ENCODE measurements around the gene CPA1. TPM values are rescaled to one million over a fixed set of nuclear protein-coding genes. Genes with fewer than 3 reads are reported as not detected.
A peak's percentile ranks its signal among the peaks of the same experiment; 100 is the strongest.

Gene CPA1
- total and polyA plus RNA-seq, 2 of the 4 experiments (the other 2 are of a cell fraction) = not detected

- no peak overlapping the region for H3K4ac ChIP-seq (ENCODE audit: low read depth, low read length)
- no peak overlapping the region for H2AK5ac ChIP-seq (ENCODE audit: low read depth, low read length)
- H3K4me1 ChIP-seq (ENCODE audit: control insufficient read depth, insufficient read depth, low read length) = peaks cover 11% of the 10 kb centered on the region
- ATAC-seq (ENCODE audit: low read depth) (no peak), DNase-seq (no peak)
- H3K4me2 ChIP-seq (ENCODE audit: low read depth, low read length) = no peak overlapping the region
- H3K18ac ChIP-seq (ENCODE audit: low read depth, low read length) = 0 out of 2 replicates have a peak overlapping the region, but pooled peaks have one; percentile 41
- WGBS, 2 experiments (ENCODE audit: extremely low coverage in 2 of 2, insufficient read length in 1 of 2) = 93% methylated on average over 5 of the region's 8 CpGs; no CpG with 5 or more reads in 1 of the 2 experiments
- H2BK20ac ChIP-seq (ENCODE audit: low read depth, low read length) = 0 out of 2 replicates have a peak overlapping the region, but pooled peaks have one; percentile 70
- H4K8ac ChIP-seq (ENCODE audit: low read depth in 2 of 2, low read length in 2 of 2) = no peak overlapping the region
- no peak overlapping the region; the same call in 1 of the 2 replicates for H4K91ac ChIP-seq (ENCODE audit: insufficient read depth, low read depth, low read length)
- no peak overlapping the region for H2AFZ ChIP-seq (replicated peaks; ENCODE audit: low read length, poor library complexity)
- H2BK15ac ChIP-seq (ENCODE audit: low read depth, low read length) = no peak overlapping the region; the same call in 2 of the 3 replicates
- BruUV-seq (replicated peaks) = no TSS peak
- no peaks in the 10 kb centered on the region for H3K9me3 ChIP-seq (ENCODE audit: control insufficient read depth, insufficient read depth, low read length)
- no peak overlapping the region for H3K56ac ChIP-seq (ENCODE audit: extremely low read depth, insufficient read depth, low read length)
- H3K9me1 ChIP-seq (ENCODE audit: insufficient read depth, low read length) = peaks cover 11% of the 10 kb centered on the region
- CTCF ChIA-PET = no interaction called here
- dilution Hi-C loops (cut with HindIII; ENCODE audit: low sequenced_read_pairs, unreplicated experiment) = no loop called here
- in situ Hi-C loops (cut with MboI; ENCODE audit: low sequenced_read_pairs) = no loop called here
- H4K20me1 ChIP-seq (ENCODE audit: insufficient read depth, low read length) = no peaks in the 10 kb centered on the region
- H2AK9ac ChIP-seq (replicated peaks; ENCODE audit: low read depth, low read length, poor library complexity) = no peak overlapping the region
- no peak overlapping the region for H3K9ac ChIP-seq (ENCODE audit: low read depth, low read length)
- intact Hi-C loops (cut with micrococcal nuclease) = loop anchor here (10.0 kb wide), 1 partner anchor 324 kb away; the partner anchor contains the start of gene KLHDC10
- no peak overlapping the region for H3K4me3 ChIP-seq (ENCODE audit: insufficient read depth, low read depth, low read length)
- no peak overlapping the region for H3K23ac ChIP-seq (ENCODE audit: low read depth, low read length)
- no peak overlapping the region for H2BK120ac ChIP-seq (ENCODE audit: low read depth, low read length)
- no peak overlapping the region for H3K27ac ChIP-seq (ENCODE audit: insufficient read depth, low read length)
- no peak overlapping the region for H3K14ac ChIP-seq (replicated peaks; ENCODE audit: low read depth, low read length)
- POLR2A ChIA-PET (ENCODE audit: unreplicated experiment) = no interaction called here
- H3K79me1 ChIP-seq (ENCODE audit: low read depth in 1 of 2, low read length in 2 of 2) = no peaks in the 10 kb centered on the region
- H2BK5ac ChIP-seq (ENCODE audit: low read depth, low read length, poor library complexity, severe bottlenecking) = no peak overlapping the region
- peaks cover 11% of the 10 kb centered on the region for H3K36me3 ChIP-seq (ENCODE audit: control insufficient read depth, insufficient read depth, low read length)
- no peak for TF ChIP-seq MAFK (IDR thresholded peaks at IDR 0.05; ENCODE audit: low read depth, low read length)
- no peak for TF ChIP-seq ELK1 (IDR thresholded peaks at IDR 0.05; ENCODE audit: borderline replicate concordance, low read depth, low read length)
- no peak for TF ChIP-seq RCOR1 (IDR thresholded peaks at IDR 0.05; ENCODE audit: insufficient replicate concordance, low read length)
- no peak for TF ChIP-seq NFE2L2 (IDR thresholded peaks at IDR 0.05; ENCODE audit: low read depth, low read length)
- TF ChIP-seq FOS (IDR thresholded peaks at IDR 0.05; ENCODE audit: low read depth, low read length) = no peak
- no peak for TF ChIP-seq USF2 (IDR thresholded peaks at IDR 0.05; ENCODE audit: low read depth, low read length)
- no peak for TF ChIP-seq CEBPB (IDR thresholded peaks at IDR 0.05; ENCODE audit: low read depth, low read length)
- TF ChIP-seq BHLHE40 (IDR thresholded peaks at IDR 0.05; ENCODE audit: low read depth, low read length) = no peak
- no peak for TF ChIP-seq SMC3 (IDR thresholded peaks at IDR 0.05; ENCODE audit: low read depth, low read length)
- no peak for TF ChIP-seq RAD21 (IDR thresholded peaks at IDR 0.05; ENCODE audit: low read length)
- no peak for TF ChIP-seq CHD1 (IDR thresholded peaks at IDR 0.05; ENCODE audit: low read depth, low read length)
- TF ChIP-seq POLR2A (IDR thresholded peaks at IDR 0.05; ENCODE audit: low read depth, low read length) = no peak
- no peak for TF ChIP-seq MAZ (IDR thresholded peaks at IDR 0.05; ENCODE audit: borderline replicate concordance, low read depth, low read length)
- TF ChIP-seq RFX5 (IDR thresholded peaks at IDR 0.05; ENCODE audit: low read depth, low read length) = no peak
- TF ChIP-seq MXI1 (IDR thresholded peaks at IDR 0.05; ENCODE audit: borderline replicate concordance, low read depth, low read length) = no peak
- no peak for TF ChIP-seq CTCF (conservative IDR thresholded peaks at IDR 0.05; ENCODE audit: low read depth, low read length)
- no peaks in the 10 kb centered on the region for H3K27me3 ChIP-seq (ENCODE audit: control insufficient read depth, insufficient read depth, low read length)
- 0 out of 2 replicates have a peak overlapping the region, but pooled peaks have one; percentile 55 for H4K5ac ChIP-seq (ENCODE audit: low read depth, low read length)
Observed at GRCh38 chr7:130398526-130399090, 18.3 kb downstream of the CPA1 start.

All from IMR-90 (cell line).